Measurements from ENCODE around the gene FAM117B. TPM values are rescaled to one million over a fixed set of nuclear protein-coding genes. Genes with fewer than 3 reads are reported as not detected.

The FAM117B gene
- total RNA-seq, 1 donor = 1.7 TPM

DNA sequence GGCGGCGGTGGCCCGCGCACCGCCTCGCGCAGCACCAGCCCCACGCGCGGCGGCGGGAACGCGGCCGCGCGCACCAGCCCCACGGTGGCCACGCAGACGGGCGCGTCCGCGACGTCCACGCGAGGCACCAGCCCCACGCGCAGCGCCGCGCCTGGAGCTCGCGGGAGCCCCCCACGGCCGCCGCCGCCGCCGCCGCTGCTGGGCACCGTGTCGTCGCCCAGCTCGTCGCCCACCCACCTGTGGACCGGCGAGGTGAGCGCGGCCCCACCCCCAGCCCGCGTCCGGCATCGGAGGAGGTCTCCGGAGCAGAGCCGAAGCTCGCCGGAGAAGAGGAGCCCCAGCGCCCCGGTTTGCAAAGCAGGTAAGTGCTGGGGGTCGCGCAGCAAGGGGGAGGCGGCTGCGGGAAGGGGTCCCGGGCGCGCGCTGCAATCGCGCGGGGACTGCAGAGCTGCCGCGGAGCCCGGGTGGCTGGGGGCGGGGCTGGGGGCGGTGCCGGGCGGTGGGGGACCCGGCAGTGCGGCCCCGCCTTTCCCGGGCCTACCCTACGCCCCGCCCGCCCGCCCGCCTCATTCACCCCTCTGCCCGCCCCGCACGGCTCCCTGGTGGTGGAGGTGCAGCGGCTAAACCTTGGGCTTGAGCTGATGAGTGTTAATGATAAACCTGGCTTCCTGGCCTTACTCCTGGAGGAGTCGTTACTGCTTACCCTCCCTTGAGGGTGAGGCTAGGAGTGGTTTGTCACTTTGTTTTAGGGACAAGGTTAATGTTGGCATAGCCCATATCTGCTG is 851 bp downstream of the FAM117B start:
- H3K4me3 ChIP-seq (ENCODE audit: low read depth, low read length) = peak overlapping the region; percentile 91
- DNase-seq (ENCODE audit: low read depth) = peak; percentile 64
- TF ChIP-seq, protein P1, sequence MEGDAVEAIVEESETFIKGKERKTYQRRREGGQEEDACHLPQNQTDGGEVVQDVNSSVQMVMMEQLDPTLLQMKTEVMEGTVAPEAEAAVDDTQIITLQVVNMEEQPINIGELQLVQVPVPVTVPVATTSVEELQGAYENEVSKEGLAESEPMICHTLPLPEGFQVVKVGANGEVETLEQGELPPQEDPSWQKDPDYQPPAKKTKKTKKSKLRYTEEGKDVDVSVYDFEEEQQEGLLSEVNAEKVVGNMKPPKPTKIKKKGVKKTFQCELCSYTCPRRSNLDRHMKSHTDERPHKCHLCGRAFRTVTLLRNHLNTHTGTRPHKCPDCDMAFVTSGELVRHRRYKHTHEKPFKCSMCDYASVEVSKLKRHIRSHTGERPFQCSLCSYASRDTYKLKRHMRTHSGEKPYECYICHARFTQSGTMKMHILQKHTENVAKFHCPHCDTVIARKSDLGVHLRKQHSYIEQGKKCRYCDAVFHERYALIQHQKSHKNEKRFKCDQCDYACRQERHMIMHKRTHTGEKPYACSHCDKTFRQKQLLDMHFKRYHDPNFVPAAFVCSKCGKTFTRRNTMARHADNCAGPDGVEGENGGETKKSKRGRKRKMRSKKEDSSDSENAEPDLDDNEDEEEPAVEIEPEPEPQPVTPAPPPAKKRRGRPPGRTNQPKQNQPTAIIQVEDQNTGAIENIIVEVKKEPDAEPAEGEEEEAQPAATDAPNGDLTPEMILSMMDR (IDR thresholded peaks at IDR 0.05; ENCODE audit: insufficient read depth, low read depth, low read length) = no peak

DNA sequence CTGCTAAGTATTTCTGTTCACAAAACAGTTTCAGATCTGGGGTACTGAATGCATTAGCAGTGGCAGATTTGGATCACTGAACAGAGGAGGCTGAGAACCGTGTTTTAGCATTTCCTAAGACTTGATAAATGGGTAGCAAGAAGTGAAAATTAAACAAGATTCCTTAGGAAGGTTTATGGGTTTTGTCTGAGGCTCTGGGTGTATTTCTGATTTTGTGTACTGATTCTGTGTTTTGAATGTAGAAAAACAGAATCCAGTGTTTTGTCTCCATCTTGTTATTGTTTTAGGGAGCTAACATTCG is 1.4 kb downstream of the FAM117B start:
- TF ChIP-seq, protein P1 (IDR thresholded peaks at IDR 0.05; ENCODE audit: insufficient read depth, low read depth, low read length) = no peak
- DNase-seq (ENCODE audit: low read depth) = no peak
- peak overlapping the region; percentile 91 for H3K4me3 ChIP-seq (ENCODE audit: low read depth, low read length)

DNA sequence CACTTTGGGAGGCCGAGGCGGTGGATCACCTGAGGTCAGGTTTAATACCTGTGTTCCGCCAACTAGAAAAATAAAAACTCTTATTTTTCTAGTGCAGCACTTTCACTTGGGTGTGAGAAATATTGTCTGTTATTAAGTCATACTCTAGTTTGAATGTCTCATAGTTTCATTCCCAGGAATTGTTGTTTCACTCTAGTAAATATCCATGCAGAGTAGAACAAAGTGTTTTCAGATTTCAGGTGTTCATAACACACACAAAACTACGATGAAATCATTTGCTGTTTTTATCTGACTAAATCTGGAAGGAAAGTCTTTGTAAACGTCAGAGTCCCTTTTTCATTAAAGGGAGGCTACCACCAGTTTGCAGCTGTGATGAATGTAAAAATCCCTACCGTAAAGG is 4.0 kb downstream of the FAM117B start:
- TF ChIP-seq, protein P1 (IDR thresholded peaks at IDR 0.05; ENCODE audit: insufficient read depth, low read depth, low read length) = no peak
- DNase-seq (ENCODE audit: low read depth) = no peak
- no peak overlapping the region for H3K4me3 ChIP-seq (ENCODE audit: low read depth, low read length)

DNA sequence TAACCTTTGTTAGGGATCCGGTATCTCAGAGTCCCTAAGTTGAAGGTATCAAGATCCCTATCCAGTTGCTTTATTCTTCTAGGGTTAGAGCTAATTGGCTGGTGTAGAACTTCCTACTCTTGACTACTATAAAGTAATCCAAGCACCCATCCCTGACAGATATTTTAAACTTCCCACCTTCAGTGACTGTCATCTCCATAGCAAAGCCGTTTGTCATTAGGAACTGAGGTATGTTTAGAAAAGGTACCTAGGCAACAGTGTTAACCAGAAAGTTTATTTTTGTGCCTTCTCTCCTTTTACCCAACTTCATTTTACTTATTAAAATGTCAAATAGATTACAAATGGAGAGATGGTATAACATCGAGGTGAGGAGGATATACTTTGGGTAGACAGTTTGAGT is 4.5 kb downstream of the FAM117B start:
- no peak overlapping the region for H3K4me3 ChIP-seq (ENCODE audit: low read depth, low read length)
- no peak for DNase-seq (ENCODE audit: low read depth)
- TF ChIP-seq, protein P1 (IDR thresholded peaks at IDR 0.05; ENCODE audit: insufficient read depth, low read depth, low read length) = no peak

DNA sequence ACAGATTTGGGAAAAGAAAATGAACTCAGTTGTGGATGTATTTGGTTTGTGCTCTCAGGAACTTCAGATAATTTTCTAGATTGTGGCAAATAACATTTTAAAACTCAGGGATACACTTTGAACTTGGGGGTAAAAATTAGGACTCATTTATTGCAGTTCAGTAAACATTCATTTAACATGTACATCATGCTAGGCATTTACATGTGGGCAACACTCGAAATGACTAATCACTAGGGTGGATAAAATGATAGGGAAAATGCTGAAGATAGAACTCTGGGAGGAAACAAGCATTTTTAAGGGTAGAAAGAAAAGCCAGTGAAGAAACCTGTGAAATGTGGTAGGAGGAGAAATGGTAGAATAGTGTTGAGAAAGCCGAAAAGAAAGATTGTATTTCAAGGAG is 7.8 kb downstream of the FAM117B start:
- TF ChIP-seq, protein P1 (IDR thresholded peaks at IDR 0.05; ENCODE audit: insufficient read depth, low read depth, low read length) = no peak

DNA sequence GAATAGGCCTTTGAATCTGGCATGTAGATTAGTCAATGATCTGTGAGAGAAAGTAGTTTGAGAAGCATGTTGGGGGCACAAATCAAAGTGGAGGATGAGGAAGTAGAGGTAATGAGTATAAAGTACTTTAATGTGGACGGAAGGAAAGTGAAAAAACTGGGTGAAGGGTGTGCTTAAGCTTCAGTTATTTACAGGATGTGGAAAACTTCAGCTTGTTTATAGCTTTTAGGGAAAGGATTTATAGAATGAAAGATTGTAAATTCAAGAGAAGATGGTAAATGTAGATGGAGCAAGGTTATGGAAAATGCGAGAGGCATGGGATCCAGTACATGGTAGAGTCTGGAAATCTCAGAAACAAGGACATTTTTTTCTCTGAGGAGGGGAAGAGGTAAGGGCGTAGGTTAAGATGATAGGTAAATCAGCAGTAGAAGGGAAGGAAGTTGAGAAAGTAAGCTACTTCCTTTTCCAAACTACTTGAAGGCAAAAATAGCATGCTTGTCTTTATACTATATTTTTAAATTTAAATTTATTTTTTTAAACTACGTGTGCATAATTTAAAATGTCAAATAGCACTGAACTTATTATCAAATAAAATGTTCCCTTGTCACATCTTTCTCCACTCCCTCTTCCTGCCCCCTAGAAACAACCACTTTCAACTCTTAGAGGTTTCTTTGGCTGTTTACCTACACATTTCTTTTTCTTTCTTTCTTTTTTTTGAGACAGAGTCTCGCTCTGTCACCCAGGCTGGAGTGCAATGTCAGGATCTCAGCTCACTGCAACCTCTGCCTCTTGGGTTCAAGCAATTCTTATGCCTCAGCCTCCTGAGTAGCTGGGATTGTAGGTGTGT is 8.5 kb downstream of the FAM117B start:
- DNase-seq (ENCODE audit: low read depth) = peak; percentile 58
- TF ChIP-seq, protein P1 (IDR thresholded peaks at IDR 0.05; ENCODE audit: insufficient read depth, low read depth, low read length) = no peak
- H3K4me3 ChIP-seq (ENCODE audit: low read depth, low read length) = peak overlapping the region; percentile 5

More for the DNA sequence above, 7.8 kb downstream of the FAM117B start:
- no peak for DNase-seq (ENCODE audit: low read depth)
- peak overlapping the region; percentile 5 for H3K4me3 ChIP-seq (ENCODE audit: low read depth, low read length)
